Neural progenitor cell (in vitro differentiated cells): ENCODE results near the gene CTIF.

Source experiments
- EZH2 ChIP-seq: fragments of 200-600 bp; sonication (generic); IDR thresholded peaks from 2 replicates; pipeline ENCODE4 v1.6.1; 2017; ENCODE audit warnings: antibody characterized with exemption, mild to moderate bottlenecking, moderate library complexity
- EZH2phosphoT487 ChIP-seq: fragments of 200-600 bp; sonication (generic); IDR thresholded peaks from 2 replicates; pipeline ENCODE4 v1.6.1; 2017; ENCODE audit warnings: antibody characterized with exemption
- TF ChIP-seq, protein P1 (sequence below): fragments of 200-600 bp; sonication (generic); IDR thresholded peaks from 2 replicates; pipeline ENCODE4 v1.5.1; 2017; ENCODE audit warnings: antibody characterized with exemption, mild to moderate bottlenecking

DNA sequence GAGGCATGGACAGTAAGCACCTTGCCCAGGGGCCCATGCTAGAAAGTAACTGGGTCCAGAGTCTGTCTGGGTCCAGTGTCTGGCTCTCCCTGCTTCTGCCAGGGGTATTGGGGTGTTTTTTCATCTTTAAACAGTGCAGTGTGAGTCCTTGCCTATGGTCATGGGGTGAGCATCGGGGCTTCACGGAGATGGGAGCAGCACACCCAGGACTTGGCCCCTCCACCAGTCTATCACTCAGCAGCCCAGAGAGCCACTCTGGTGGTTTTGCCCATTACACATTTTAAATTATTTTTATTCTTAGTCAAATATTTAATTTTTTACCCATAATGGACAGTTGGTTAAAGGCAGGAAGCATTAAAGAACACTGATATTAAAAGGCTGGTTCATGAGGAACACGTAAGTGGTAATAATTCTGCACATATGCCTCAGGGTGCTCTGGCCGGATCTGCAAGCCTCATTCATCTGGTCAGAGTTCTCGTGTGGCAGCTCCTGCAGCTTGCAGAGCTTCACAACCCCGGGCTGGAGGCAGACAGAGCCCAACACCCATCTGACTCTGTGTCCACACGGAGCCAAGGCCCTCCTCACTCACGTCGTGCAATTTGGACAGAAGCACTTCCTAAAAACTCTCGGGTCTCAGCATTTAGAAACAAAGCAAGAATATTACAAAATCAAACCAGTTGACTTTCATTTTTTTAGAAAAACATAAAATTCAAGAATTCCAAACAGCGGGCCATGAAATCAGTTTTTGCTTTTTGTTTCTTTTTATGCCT, 204.1 kb downstream of the CTIF start:
- TF ChIP-seq, protein P1, sequence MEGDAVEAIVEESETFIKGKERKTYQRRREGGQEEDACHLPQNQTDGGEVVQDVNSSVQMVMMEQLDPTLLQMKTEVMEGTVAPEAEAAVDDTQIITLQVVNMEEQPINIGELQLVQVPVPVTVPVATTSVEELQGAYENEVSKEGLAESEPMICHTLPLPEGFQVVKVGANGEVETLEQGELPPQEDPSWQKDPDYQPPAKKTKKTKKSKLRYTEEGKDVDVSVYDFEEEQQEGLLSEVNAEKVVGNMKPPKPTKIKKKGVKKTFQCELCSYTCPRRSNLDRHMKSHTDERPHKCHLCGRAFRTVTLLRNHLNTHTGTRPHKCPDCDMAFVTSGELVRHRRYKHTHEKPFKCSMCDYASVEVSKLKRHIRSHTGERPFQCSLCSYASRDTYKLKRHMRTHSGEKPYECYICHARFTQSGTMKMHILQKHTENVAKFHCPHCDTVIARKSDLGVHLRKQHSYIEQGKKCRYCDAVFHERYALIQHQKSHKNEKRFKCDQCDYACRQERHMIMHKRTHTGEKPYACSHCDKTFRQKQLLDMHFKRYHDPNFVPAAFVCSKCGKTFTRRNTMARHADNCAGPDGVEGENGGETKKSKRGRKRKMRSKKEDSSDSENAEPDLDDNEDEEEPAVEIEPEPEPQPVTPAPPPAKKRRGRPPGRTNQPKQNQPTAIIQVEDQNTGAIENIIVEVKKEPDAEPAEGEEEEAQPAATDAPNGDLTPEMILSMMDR, result no peak
- TF ChIP-seq EZH2phosphoT487, result no peak
- TF ChIP-seq EZH2, result no peak
